H1 (cell line): ENCODE data around the gene TBL1Y. TPM values are rescaled to one million over a fixed set of nuclear protein-coding genes. Genes with fewer than 3 reads are reported as not detected.

Source experiments
- CTCF ChIA-PET: fragments of 300-600 bp; sonication (Branson Sonifier 250); formaldehyde crosslinking; loops from one replicate; lab custom pipeline; 2021; ENCODE audit not compliant: partially characterized antibody; lab: Charles Lee
- POLR2A ChIA-PET: fragments of 300-600 bp; sonication (Branson Sonifier 250); formaldehyde crosslinking; loops from one replicate; lab custom pipeline; 2021; ENCODE audit warnings: inconsistent platforms; ENCODE audit not compliant: partially characterized antibody; lab: Charles Lee
- DNase-seq, 2 experiments: peaks; one replicate each; pipeline versions ENCODE4 v3.0.0 to v3.0.0-alpha.2; 2010 to 2022; ENCODE audit warnings: low spot score in 2 of 2, low read depth in 1 of 2, mixed read lengths in 1 of 2
- FAIRE-seq: peaks from 2 replicates; lab custom pipeline; 2011; peaks lifted over from hg19 to GRCh38; lab: Jason Lieb, UNC
- H2AFZ ChIP-seq: 2 replicates; pipeline ENCODE4 v1.8.1; 2012; ENCODE audit warnings: low read length, inconsistent platforms
- H2AK5ac ChIP-seq: 2 replicates; pipeline ENCODE4 v1.6.1; 2013; ENCODE audit warnings: low read depth, low read length
- H2BK120ac ChIP-seq: replicated peaks from 2 replicates; pipeline ENCODE3; 2013; ENCODE audit warnings: low read depth, low read length, inconsistent platforms
- H2BK12ac ChIP-seq: 2 replicates; pipeline ENCODE4 v1.6.1; 2013; ENCODE audit warnings: low read depth, low read length
- H2BK15ac ChIP-seq: 2 replicates; pipeline ENCODE4 v1.6.1; 2013; ENCODE audit warnings: low read length
- H2BK20ac ChIP-seq: 2 replicates; pipeline ENCODE4 v1.6.1; 2013; ENCODE audit warnings: low read length
- H2BK5ac ChIP-seq: 2 replicates; pipeline ENCODE4 v1.6.1; 2013; ENCODE audit warnings: low read depth, low read length
- H3K14ac ChIP-seq: 2 replicates; pipeline ENCODE4 v1.6.1; 2013; ENCODE audit warnings: inconsistent platforms; ENCODE audit not compliant: insufficient read length
- H3K18ac ChIP-seq: 2 replicates; pipeline ENCODE4 v1.6.1; 2013; ENCODE audit warnings: low read length; ENCODE audit errors: extremely low read depth
- H3K23ac ChIP-seq: 2 replicates; pipeline ENCODE4 v1.6.1; 2013; ENCODE audit warnings: inconsistent platforms; ENCODE audit not compliant: insufficient read length
- H3K23me2 ChIP-seq: 2 replicates; pipeline ENCODE4 v1.6.1; 2013; ENCODE audit warnings: low read depth, low read length
- H3K27ac ChIP-seq: 2 replicates; pipeline ENCODE4 v1.6.1; 2011; ENCODE audit warnings: low read depth, low read length, inconsistent platforms
- H3K27me3 ChIP-seq, 4 experiments: replicated peaks in 1 of 4; 1 replicate in 1 of 4; 2 replicates in 3 of 4; pipeline versions ENCODE4 v1.6.1 to v1.8.1; 2011 to 2013; ENCODE audit warnings: low read length in 3 of 4, mild to moderate bottlenecking in 3 of 4, inconsistent platforms in 2 of 4, mixed read lengths in 2 of 4, moderate library complexity in 1 of 4; ENCODE audit not compliant: control insufficient read depth in 3 of 4, insufficient read depth in 3 of 4; ENCODE audit errors: extremely low read depth in 1 of 4
- H3K36me3 ChIP-seq, 4 experiments: 2 replicates each; pipeline versions ENCODE4 v1.6.1 to v1.8.1; 2011 to 2013; ENCODE audit warnings: mild to moderate bottlenecking in 4 of 4, low read length in 3 of 4, moderate library complexity in 2 of 4, control low read depth in 1 of 4, inconsistent platforms in 1 of 4; ENCODE audit not compliant: insufficient read depth in 4 of 4, control insufficient read depth in 2 of 4
- H3K4ac ChIP-seq: replicated peaks from 2 replicates; pipeline ENCODE3; 2013; ENCODE audit warnings: low read length, low read depth, mixed read lengths, inconsistent platforms; ENCODE audit not compliant: insufficient read length
- H3K4me1 ChIP-seq, 4 experiments: replicated peaks in 1 of 4; 1 replicate in 1 of 4; 2 replicates in 3 of 4; pipeline versions ENCODE4 v1.6.1 to v1.8.1; 2011 to 2013; ENCODE audit warnings: low read length in 3 of 4, inconsistent platforms in 2 of 4, mixed read lengths in 1 of 4; ENCODE audit not compliant: insufficient read depth in 4 of 4, control insufficient read depth in 3 of 4
- H3K4me2 ChIP-seq, 2 experiments: 2 replicates each; pipeline versions ENCODE4 v1.6.1 to v1.8.1; 2011 to 2013; ENCODE audit warnings: low read depth in 2 of 2, low read length in 2 of 2, control low read depth in 1 of 2, inconsistent platforms in 1 of 2, mild to moderate bottlenecking in 1 of 2; ENCODE audit not compliant: insufficient read depth in 1 of 2
- H3K4me3 ChIP-seq, 4 experiments: fragments of 200-600, 300-600 bp in 1 of 4; sonication (generic), shearing (Covaris generic), sonication (Bioruptor Twin) in 1 of 4; 2 replicates each; pipeline versions ENCODE4 v1.5.1 to v1.8.1; 2011 to 2016; ENCODE audit warnings: low read length in 4 of 4, low read depth in 3 of 4, control low read depth in 2 of 4, inconsistent platforms in 2 of 4, mild to moderate bottlenecking in 2 of 4, mixed read lengths in 1 of 4, moderate library complexity in 1 of 4; ENCODE audit not compliant: insufficient read depth in 2 of 4; ENCODE audit errors: extremely low read depth in 1 of 4
- H3K56ac ChIP-seq: replicated peaks from 2 replicates; pipeline ENCODE3; 2013; ENCODE audit warnings: low read depth, mild to moderate bottlenecking, mixed read lengths, low read length, inconsistent platforms; ENCODE audit not compliant: insufficient read length
- H3K79me1 ChIP-seq: 2 replicates; pipeline ENCODE4 v1.6.1; 2013; ENCODE audit warnings: low read depth, low read length, control low read depth
- H3K79me2 ChIP-seq, 2 experiments: 2 replicates each; pipeline versions ENCODE4 v1.6.1 to v1.8.1; 2012 to 2013; ENCODE audit warnings: low read length in 2 of 2, mild to moderate bottlenecking in 2 of 2, inconsistent platforms in 1 of 2; ENCODE audit not compliant: insufficient read depth in 2 of 2, control insufficient read depth in 1 of 2
- H3K9ac ChIP-seq, 4 experiments: replicated peaks in 1 of 4; 1 replicate in 1 of 4; 2 replicates in 3 of 4; pipeline versions ENCODE4 v1.6.1 to v1.8.1; 2011 to 2013; ENCODE audit warnings: low read depth in 3 of 4, low read length in 3 of 4, control low read depth in 2 of 4, mild to moderate bottlenecking in 2 of 4, moderate library complexity in 2 of 4, inconsistent platforms in 1 of 4; ENCODE audit errors: extremely low read depth in 1 of 4
- H3K9me3 ChIP-seq, 2 experiments: 2 replicates each; pipeline versions ENCODE4 v1.6.1 to v1.8.1; 2012 to 2013; ENCODE audit warnings: mild to moderate bottlenecking in 2 of 2, moderate library complexity in 2 of 2, control low read depth in 1 of 2, inconsistent platforms in 1 of 2, low read depth in 1 of 2, low read length in 1 of 2, mixed read lengths in 1 of 2; ENCODE audit not compliant: insufficient read depth in 2 of 2
- H4K20me1 ChIP-seq, 2 experiments: replicated peaks in 1 of 2; 2 replicates each; pipeline versions ENCODE3 to v1.8.1; 2011 to 2013; ENCODE audit warnings: inconsistent platforms in 2 of 2, low read length in 2 of 2, mild to moderate bottlenecking in 1 of 2; ENCODE audit not compliant: insufficient read depth in 2 of 2, control insufficient read depth in 1 of 2
- H4K5ac ChIP-seq: 2 replicates; pipeline ENCODE4 v1.6.1; 2013; ENCODE audit warnings: low read length, low read depth, mixed read lengths, inconsistent platforms; ENCODE audit not compliant: insufficient read length
- H4K8ac ChIP-seq: 2 replicates; pipeline ENCODE4 v1.8.0; 2013; ENCODE audit warnings: mild to moderate bottlenecking, moderate library complexity, low read length, inconsistent platforms; ENCODE audit not compliant: insufficient read depth; ENCODE audit errors: extremely low read depth
- H4K91ac ChIP-seq: replicated peaks from 2 replicates; pipeline ENCODE3; 2013; ENCODE audit warnings: low read length, mixed read lengths, inconsistent platforms; ENCODE audit not compliant: insufficient read length
- EP300 ChIP-seq, 2 experiments: IDR thresholded peaks; 1 replicate in 1 of 2; 2 replicates in 1 of 2; pipeline ENCODE4 v1.6.1; 2011 to 2012; ENCODE audit warnings: low read depth in 2 of 2, low read length in 2 of 2, mild to moderate bottlenecking in 2 of 2, borderline replicate concordance in 1 of 2, inconsistent platforms in 1 of 2, moderate library complexity in 1 of 2
- SIRT6 ChIP-seq: IDR thresholded peaks from one replicate; pipeline ENCODE4 v1.7.1; 2012; ENCODE audit warnings: low read length, inconsistent platforms
- SP1 ChIP-seq: IDR thresholded peaks from 2 replicates; pipeline ENCODE4 v1.6.1; 2011; ENCODE audit warnings: low read depth, low read length
- TBP ChIP-seq: IDR thresholded peaks from 2 replicates; pipeline ENCODE4 v1.6.1; 2011; ENCODE audit warnings: low read depth, low read length, improper control_type of control experiment
- ZNF274 ChIP-seq: IDR thresholded peaks from 2 replicates; pipeline ENCODE4 v1.7.0; 2012; ENCODE audit warnings: low read length, borderline replicate concordance; ENCODE audit errors: extremely low read depth
- WGBS, 2 experiments: shearing (Covaris generic) in 1 of 2; methylation state at CpG; one replicate each; pipeline versions ENCODE4 v1.1.6 to v1.1.7; 2013 to 2015; ENCODE audit warnings: low lambda C conversion rate in 2 of 2, mixed read lengths in 2 of 2, inconsistent platforms in 1 of 2, low coverage in 1 of 2, missing lambda C conversion rate in 1 of 2; ENCODE audit not compliant: insufficient replicate concordance in 2 of 2, insufficient coverage in 1 of 2, insufficient read length in 1 of 2; ENCODE audit errors: extremely low coverage in 1 of 2, missing lambda C conversion rate in 1 of 2; 5-methylcytosine and 5-hydroxymethylcytosine counted together
- polyA plus RNA-seq, 7 experiments: library from polyadenylated mRNA; depleted of rRNA in 3 of 7; stranded (reverse) in 5 of 7; unstranded in 2 of 7; fragments of >200 nt in 5 of 7; fragments of 200-250 nt in 2 of 7; gene quantifications; 1 replicate in 5 of 7; 2 replicates in 1 of 7; 4 replicates in 1 of 7; pipeline versions ENCODE4 v1.2.1 to v1.2.3, GENCODE V29; 2011 to 2013; ENCODE audit warnings: missing spikeins in 2 of 7, mixed read lengths in 2 of 7
- total RNA-seq: library from RNA; stranded (reverse); fragmentation: NEBNext Ultra II Directional; extraction: Animal tissue kit (Norgen Biotek cat#: 25700); gene quantifications from 2 replicates; pipeline ENCODE4 v1.2.1, GENCODE V29; 2021
- TF ChIP-seq, protein P1 (sequence below): IDR thresholded peaks from 2 replicates; pipeline ENCODE4 v1.6.1; 2011; ENCODE audit warnings: low read depth, mild to moderate bottlenecking, low read length; ENCODE audit not compliant: insufficient read depth

TBL1Y gene
- total and polyA plus RNA-seq, 2 of the 8 experiments (the other 6 are each of a cell fraction or from before 2014, with no cell fraction given) = 2.5 to 4.2 TPM

GRCh38 chrY:7017244-7018080 lies 107.0 kb downstream of the TBL1Y start:
- Histone ChIP-seq H3K23me2 (no peaks in the 10 kb centered on the region), H3K9me3 (no peaks in the 10 kb centered on the region), H2BK20ac (no peak overlapping the region), H3K79me2 (no peaks in the 10 kb centered on the region), H3K27ac (no peak overlapping the region), H3K4ac (no peak overlapping the region), H3K36me3 (no peaks in the 10 kb centered on the region), H4K20me1 (no peaks in the 10 kb centered on the region), H3K18ac (no peak overlapping the region), H3K4me1 (no peaks in the 10 kb centered on the region), H3K27me3 (no peaks in the 10 kb centered on the region), H2BK12ac (no peak overlapping the region), H3K56ac (no peak overlapping the region), H4K91ac (no peak overlapping the region), H2BK5ac (no peak overlapping the region), H3K4me3 (no peak overlapping the region), H3K9ac (no peak overlapping the region), H2AK5ac (no peak overlapping the region), H2BK120ac (no peak overlapping the region), H2AFZ (no peak overlapping the region), H2BK15ac (no peak overlapping the region), H3K4me2 (no peak overlapping the region), H3K79me1 (no peaks in the 10 kb centered on the region), H3K23ac (no peak overlapping the region), H4K8ac (no peak overlapping the region), H4K5ac (no peak overlapping the region), H3K14ac (no peak overlapping the region)
- ChIA-PET CTCF (no interaction called here), POLR2A (no interaction called here)
- 95% methylated on average over 6 of the region's 6 CpGs; no CpG with 5 or more reads in 1 of the 2 experiments for WGBS, 2 experiments
- TF ChIP-seq, protein P1, sequence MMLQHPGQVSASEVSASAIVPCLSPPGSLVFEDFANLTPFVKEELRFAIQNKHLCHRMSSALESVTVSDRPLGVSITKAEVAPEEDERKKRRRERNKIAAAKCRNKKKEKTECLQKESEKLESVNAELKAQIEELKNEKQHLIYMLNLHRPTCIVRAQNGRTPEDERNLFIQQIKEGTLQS = no peak
- TF ChIP-seq ZNF274 (no peak), SIRT6 (no peak), EP300 (IDR thresholded peaks at IDR 0.05; ENCODE audit: borderline replicate concordance in 1 of 2, low read depth in 2 of 2, low read length in 2 of 2) (no peak), SP1 (no peak), TBP (no peak)
- no peak for FAIRE-seq
- no peak for DNase-seq
